OCI-LY3 (cell line): ENCODE results near the gene MAP1B.

Experiments used
- CTCF ChIP-seq: fragments of 200-600, 300-600 bp; sonication (generic); IDR thresholded peaks from 2 replicates; pipeline ENCODE4 v1.5.1; 2014; ENCODE audit warnings: antibody characterized with exemption, low read length, low read depth
- EZH2phosphoT487 ChIP-seq: fragments of 200-600 bp; shearing (Covaris generic); IDR thresholded peaks from 2 replicates; pipeline ENCODE4 v1.6.1; 2018; ENCODE audit warnings: antibody characterized with exemption, mixed run types, low read depth

- no peak for TF ChIP-seq CTCF
- TF ChIP-seq EZH2phosphoT487: no peak
Measured at GRCh38 chr5:72070529-72070928, 36.7 kb upstream of the MAP1B start.
